HT1080 (cell line): Measurements from ENCODE around the gene ASL. TPM values are rescaled to one million over a fixed set of nuclear protein-coding genes. Genes with fewer than 3 reads are reported as not detected.
"Not testable (repeated sequence)": the region's sequence is repeated elsewhere in the genome, so short reads cannot be mapped to it uniquely, and the experiment has no call there.

Experiments
- DNase-seq: peaks from one replicate; pipeline ENCODE4 v3.0.0-alpha.2; 2015; ENCODE audit warnings: low read depth
- polyA plus RNA-seq, 2 experiments: library from polyadenylated mRNA; depleted of rRNA; stranded (reverse); fragments of >200 nt; gene quantifications; 2 replicates each; pipeline ENCODE4 v1.2.3, GENCODE V29; 2015
- total RNA-seq: library from RNA; depleted of rRNA; stranded (reverse); fragments of >200 nt; shearing (Covaris generic); gene quantifications from 2 replicates; pipeline ENCODE4 v1.2.3, GENCODE V29; 2014; rRNA removed

Gene ASL
- total RNA-seq, result 49.7 and 49.8 TPM in 2 replicates
- 31.5 and 36.7 TPM in 2 replicates for polyA plus RNA-seq (2015; cell fraction: cytosol; rRNA removed)
- polyA plus RNA-seq (2015; cell fraction: nucleus; rRNA removed), result 65.9 and 69.2 TPM in 2 replicates

- DNase-seq, result peak; percentile 89
These were observed at the start of gene ASL for GRCh38 chr7:66075590-66076461. Gene ASL (plus strand): TSS chr7:66075819. CDS start chr7:66076082, 263 bp downstream.

DNA sequence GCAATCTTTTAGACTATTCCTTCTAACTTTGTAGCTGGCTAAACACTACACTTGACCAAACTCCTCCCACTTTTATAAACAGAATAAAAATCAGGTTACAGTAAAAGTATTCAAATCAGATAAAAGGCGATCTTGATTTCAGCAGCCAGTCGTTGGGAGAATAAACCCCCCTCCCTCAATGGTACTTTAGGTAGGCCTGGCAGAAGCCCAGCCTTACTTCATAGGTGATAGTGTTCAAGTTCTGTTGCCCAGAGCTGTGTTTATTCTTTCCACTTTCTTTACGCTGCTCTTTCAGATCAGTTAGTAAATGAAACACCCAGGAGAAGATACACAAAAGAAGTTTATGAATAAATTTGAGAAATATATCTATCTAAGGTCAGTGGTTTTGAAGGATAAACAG, 47.3 kb upstream of the ASL start:
- DNase-seq, result not testable (repeated sequence)

DNA sequence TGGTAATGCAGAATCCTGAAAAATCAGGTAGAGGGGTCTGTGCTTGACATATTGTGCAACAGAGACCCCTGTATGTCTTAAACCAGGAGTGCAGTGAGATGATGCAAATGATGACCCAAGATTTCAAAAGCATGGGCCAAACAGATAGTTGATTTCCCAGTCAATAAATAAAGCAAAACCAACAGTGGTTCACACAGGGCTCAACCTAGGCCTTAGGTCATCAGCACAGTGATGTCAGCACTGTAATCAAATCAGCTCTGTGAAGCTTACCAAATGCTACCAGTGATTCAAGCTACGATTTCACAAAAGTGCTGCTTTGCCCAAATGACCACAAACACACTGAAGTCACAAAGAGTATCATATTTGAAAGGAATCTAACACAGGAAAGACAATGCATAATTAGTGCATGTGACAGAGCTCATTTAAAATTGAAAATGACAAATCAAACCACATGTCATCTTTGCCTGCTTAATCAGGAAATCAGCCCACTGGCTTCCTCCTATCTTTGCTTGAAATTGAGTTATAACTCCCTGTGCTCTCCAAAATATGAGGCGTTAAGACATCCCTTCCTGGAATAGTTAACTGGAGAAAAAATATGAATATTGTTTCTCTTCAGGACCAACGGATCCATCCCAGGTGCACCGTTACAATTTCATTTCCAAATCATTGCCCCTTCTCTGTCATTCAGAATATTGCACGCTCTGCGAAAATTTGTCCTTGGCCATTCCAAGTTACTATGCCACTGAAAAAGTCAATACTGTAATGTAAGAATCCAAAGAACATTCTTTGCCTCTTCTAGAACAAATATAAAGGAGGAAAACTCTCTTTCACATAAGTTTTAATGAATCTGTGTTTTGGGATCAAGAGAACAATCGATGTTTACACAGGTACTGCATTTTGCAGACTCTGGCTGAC, 41.9 kb upstream of the ASL start:
- DNase-seq, result no peak

- DNase-seq, result not testable (repeated sequence)
These were observed 41.1 kb upstream of the ASL start for GRCh38 chr7:66034436-66035010.

DNA sequence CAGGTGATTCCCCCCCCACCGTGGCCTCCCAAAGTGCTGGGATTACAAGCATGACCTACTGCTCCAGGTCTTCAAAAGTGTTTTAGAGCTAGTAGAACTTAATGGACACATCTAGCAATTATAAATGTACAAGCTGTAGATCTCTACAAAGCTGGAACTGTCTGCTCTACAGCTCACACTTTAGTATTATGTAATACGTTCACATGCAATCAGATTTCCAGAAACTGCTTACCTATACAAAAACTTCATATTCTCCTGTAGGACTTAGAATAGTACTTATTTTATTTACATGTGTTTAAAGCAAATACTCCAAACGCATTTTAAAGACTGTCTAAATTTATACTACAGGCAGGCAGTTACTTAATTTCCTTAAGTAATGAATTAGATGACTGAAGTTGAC, 39.2 kb upstream of the ASL start:
- no peak for DNase-seq

DNA sequence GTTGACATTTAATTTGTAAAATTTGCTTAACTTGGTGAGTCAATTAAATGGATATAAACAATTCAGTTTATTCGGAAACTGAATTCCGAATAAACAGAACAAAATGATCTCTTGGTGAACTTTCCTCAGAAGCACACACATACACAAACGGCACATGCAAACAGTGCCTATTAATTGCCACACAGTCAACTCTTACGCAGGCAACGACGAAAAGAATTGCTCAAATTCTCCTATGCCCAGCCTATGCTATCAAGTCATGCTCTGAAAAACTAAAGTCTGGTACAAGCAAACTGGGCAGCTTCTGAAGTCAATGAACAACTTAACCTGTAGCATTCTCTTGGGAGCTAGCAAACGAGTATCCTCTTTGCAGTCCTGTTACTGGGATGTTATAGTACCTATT, 38.8 kb upstream of the ASL start:
- no peak for DNase-seq

GRCh38 chr7:66039094-66039670, 36.4 kb upstream of the ASL start:
- no peak for DNase-seq

DNA sequence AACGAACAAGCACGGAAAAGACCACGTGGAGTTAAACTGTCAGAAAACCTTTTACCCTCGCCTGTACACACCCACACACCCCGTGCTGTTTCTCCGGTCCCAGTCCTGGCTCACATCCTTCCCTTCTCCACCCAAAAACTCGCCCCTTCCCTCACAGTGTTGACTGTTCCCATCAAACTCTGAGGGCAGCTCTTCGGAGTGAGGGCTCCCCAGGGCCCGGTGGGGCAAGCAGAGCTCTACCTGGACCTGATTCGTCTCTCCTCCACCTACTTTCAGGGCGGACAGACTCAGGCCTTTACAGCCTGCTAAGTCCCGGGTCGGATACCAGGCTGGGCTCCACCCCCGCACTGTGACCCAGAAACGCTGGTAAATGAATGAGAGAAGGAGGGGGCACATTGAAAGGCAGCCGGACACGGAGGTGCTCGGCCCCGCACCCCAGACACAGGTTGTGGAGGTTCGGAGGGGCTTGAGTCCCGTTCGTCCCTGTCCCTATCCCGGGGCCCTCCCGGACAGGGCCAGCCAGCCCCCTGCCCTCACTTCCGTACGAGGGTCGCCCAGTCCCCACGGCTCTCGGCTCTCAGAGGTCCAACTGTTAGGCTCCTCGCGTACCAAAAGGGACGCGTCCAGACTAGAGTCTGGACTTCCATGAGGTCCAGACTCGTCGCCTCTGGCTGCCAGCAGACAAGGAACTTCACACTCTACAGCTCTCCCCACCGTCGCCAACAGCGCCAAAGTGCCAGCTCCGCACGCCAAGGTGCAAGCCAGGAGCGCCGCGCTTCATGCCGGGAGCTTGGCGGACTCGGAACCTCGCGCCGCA, 31.7 kb upstream of the ASL start:
- DNase-seq, result no peak

- not testable (repeated sequence) for DNase-seq
These were observed 31.1 kb upstream of the ASL start for GRCh38 chr7:66044498-66044854.

DNA sequence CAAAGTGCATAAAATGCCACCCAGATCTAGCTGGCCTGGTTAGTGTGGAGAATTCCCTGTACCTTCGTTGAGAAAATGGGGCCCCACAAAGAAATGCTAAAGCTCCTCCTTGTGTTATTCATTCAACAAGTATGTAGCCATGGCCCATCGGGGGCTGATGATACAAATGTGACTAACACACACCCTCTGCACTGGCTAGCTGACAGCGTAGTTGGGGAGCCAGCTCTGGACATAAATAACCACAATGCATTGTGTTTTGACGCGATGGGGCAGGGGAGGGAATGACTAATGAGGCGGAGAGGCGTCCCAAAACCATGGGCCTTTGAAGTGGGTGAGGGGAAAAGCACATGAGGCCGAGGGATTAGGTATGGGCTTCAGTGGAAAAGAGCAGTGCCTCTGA, 28.2 kb upstream of the ASL start:
- peak; percentile 95 for DNase-seq

DNA sequence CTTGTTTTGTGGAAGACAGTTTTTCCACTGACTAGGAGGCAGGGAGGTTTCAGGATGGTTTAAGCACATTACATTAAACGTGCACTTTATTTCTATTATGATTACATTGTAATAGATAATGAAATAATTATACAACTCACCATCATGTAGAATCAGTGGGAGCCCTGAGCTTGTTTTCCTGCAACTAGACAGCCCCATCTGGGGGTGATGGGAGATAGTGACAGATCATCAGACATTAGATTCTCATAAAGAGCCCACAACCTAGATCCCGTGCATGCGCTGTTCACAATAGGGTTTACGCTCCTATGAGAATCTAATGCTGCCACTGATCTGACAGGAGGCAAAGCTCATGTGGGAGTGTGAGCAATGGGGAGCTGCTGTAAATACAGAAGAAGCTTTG, 25.7 kb upstream of the ASL start:
- DNase-seq, result not testable (repeated sequence)

- no peak for DNase-seq
These were observed 25.2 kb upstream of the ASL start for GRCh38 chr7:66050337-66050957.

DNA sequence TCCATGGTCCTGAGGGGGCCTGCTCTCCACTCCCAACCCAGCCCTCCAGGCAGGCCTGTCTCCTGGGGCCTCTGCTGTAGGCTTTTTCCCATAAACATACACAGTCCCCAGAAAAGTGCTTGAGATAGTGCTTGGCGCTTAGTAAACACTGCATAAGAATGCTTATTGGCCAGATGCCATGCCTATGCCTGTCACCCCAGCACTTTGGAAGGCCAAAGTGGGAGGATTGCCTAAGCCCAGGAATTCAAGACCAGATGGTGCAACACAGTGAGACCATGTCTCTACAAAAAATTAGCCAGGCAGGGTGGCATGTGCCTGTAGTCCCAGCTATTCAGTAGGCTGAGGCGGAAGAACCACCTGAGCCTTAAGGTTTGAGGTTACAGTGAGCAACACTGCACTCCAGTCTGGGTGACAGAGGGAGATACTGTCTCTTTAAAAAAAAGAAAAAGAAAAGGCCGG, 24.6 kb upstream of the ASL start:
- peak; percentile 82 for DNase-seq

DNA sequence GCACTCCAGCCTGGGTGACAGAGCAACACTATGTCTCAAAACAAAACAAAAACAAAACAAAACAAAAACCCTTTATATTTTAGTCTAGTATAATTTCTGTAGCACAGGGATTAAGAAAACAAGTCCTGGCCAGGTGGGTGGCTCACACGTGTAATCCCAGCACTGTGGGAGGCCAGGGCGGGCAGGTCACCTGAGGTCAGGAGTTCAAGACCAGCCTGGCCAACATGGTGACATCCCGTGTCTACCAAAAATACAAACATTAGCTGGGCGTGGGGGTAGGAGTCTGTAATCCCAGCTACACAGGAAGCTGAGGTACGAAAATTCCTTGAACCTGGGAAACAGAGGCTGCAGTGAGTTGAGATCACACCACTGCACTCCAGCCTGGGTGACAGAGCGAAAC, 23.2 kb upstream of the ASL start:
- DNase-seq, result no peak

- DNase-seq, result no peak
These were observed 21.6 kb upstream of the ASL start for GRCh38 chr7:66054063-66054462.

- DNase-seq, result no peak
These were observed 20.2 kb upstream of the ASL start for GRCh38 chr7:66055321-66055956.

DNA sequence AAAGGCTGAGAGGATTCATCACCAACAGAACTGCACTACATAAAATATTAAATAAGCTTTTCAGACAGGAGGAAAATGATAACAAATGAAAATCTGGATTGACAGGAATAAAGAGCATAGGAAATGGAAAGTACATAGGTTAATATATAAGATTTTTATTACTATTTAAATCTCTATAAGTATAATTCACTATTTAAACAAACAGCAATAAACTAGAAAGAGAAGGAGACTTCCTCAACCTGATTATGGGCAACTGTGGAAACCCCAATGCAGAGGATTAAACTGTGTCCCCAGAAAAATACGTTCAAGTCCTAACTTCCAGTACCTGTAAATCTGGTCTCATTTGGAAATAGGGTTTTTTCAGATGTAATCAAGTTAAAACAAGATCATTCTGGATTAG, 14.8 kb upstream of the ASL start:
- DNase-seq, result no peak

DNA sequence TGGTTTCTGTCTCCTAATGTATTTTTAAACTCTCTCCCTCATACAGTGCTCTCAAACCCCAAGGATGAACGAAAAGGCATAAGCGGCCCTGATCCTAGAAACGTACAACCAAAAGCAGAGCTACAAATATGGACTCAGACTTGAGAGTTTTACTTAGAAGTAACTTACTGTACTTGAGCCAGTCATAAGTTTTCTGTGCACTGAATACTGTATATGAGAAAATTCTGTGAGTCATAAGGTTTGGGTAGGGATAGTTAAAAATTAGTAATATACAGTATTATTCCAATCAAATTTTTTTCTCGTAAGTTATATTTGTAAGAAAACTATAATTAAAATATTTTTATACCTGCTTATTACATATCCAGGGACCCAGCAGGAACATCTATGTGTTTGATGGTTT, 5.9 kb upstream of the ASL start:
- no peak for DNase-seq

DNA sequence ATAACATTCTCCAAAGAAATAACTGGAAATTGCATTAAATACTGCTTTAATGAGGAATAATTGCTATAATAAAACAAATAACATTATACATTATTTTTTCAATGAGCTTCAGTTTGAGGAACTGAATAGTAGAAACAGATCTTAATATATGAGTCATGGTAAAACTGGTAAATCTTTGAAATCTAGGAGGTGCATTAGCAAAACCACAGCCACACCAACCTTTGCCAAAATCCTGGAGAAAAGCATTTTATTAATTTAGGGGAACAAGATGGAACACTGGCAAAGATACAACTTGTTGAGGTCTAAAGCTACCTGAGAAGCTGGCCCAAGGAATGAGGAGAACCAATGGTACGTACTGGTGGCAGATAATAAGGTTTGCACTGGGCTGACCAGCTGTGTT, 5.4 kb upstream of the ASL start:
- no peak for DNase-seq
